ENCODE measurements around the gene TMEM200A.

DNA sequence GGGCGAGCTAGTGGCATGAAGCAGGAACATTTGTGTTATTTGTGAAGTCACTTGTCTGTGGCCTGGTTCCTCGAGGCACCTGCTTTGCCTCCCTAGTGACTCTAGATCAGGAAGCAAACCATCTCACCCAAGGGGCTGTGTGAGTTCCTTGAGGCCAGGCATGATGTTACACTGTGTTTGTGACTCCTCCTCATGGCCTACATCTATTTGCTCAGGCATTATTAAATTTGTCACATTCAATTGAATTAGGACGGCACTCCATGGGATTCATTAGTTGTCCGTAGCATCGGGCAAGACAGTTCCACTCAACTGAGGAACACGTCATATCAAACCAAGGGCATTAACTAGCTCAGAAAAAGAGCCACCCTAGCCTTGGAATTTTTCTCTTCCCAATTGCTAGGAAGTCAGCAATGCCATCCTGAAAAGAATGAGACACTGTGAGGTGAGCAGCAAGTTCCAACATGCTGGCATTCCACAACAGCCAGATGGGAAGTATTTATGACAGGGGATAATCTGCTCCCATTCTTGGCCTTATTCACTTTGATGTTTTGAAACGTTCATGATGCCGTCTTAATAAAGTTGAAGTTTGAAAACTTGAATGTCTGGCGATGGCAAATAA lies 17.2 kb downstream of the TMEM200A start:
- TF ChIP-seq, protein P1, sequence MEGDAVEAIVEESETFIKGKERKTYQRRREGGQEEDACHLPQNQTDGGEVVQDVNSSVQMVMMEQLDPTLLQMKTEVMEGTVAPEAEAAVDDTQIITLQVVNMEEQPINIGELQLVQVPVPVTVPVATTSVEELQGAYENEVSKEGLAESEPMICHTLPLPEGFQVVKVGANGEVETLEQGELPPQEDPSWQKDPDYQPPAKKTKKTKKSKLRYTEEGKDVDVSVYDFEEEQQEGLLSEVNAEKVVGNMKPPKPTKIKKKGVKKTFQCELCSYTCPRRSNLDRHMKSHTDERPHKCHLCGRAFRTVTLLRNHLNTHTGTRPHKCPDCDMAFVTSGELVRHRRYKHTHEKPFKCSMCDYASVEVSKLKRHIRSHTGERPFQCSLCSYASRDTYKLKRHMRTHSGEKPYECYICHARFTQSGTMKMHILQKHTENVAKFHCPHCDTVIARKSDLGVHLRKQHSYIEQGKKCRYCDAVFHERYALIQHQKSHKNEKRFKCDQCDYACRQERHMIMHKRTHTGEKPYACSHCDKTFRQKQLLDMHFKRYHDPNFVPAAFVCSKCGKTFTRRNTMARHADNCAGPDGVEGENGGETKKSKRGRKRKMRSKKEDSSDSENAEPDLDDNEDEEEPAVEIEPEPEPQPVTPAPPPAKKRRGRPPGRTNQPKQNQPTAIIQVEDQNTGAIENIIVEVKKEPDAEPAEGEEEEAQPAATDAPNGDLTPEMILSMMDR (IDR thresholded peaks at IDR 0.05) = no peak
- no peak for TF ChIP-seq POLR2A (IDR thresholded peaks at IDR 0.05)
- TF ChIP-seq EP300 (IDR thresholded peaks at IDR 0.05) = no peak
